Ovary (tissue), 9 donors: ENCODE measurements around the gene DNHD1. TPM values are rescaled to one million over a fixed set of nuclear protein-coding genes. Genes with fewer than 3 reads are reported as not detected.
A peak's percentile ranks its signal among the peaks of the same experiment; 100 is the strongest.

Experiments
- DNase-seq, 5 donors: peaks; one replicate each; pipeline ENCODE4 v3.0.0-alpha.2; 2019 to 2020
- H3K27ac ChIP-seq, 2 donors: fragments of 200-600 bp; one replicate each; pipeline versions ENCODE4 v1.5.1 to v1.8.0; 2019 to 2022
- H3K27me3 ChIP-seq: fragments of 200-600 bp; one replicate; pipeline ENCODE4 v1.8.0; 2022
- H3K36me3 ChIP-seq: fragments of 200-600 bp; sonication (generic); one replicate; pipeline ENCODE4 v1.5.1; 2019
- H3K4me1 ChIP-seq: one replicate; pipeline ENCODE4 v1.8.1; 2013; ENCODE audit warnings: mild to moderate bottlenecking, moderate library complexity; ENCODE audit not compliant: insufficient read depth
- H3K4me3 ChIP-seq: fragments of 200-600 bp; sonication (generic); one replicate; pipeline ENCODE4 v1.5.1; 2017
- H3K9me3 ChIP-seq, 2 donors: fragments of 200-600 bp in 1 of 2; sonication (generic) in 1 of 2; one replicate each; pipeline versions ENCODE4 v1.5.1 to v1.8.1; 2013 to 2019; ENCODE audit warnings: mild to moderate bottlenecking in 1 of 2, moderate library complexity in 1 of 2
- CTCF ChIP-seq, 3 donors: fragments of 450-650 bp in 2 of 3; fragments of 200-600 bp in 1 of 3; IDR thresholded peaks; one replicate each; pipeline versions ENCODE4 v1.5.1 to v1.8.0; 2016 to 2022; ENCODE audit warnings: antibody characterized with exemption in 3 of 3, mild to moderate bottlenecking in 1 of 3
- EP300 ChIP-seq: sonication (generic); formaldehyde crosslinking; IDR thresholded peaks from one replicate; pipeline ENCODE4 v1.6.1; 2017; ENCODE audit warnings: antibody characterized with exemption
- POLR2A ChIP-seq: fragments of 450-650 bp; IDR thresholded peaks from one replicate; pipeline ENCODE4 v1.6.1; 2017; ENCODE audit warnings: antibody characterized with exemption, mild to moderate bottlenecking, moderate library complexity
- WGBS, 3 donors: extraction: QIAGEN DNeasy Blood & Tissue Kit in 1 of 3; methylation state at CpG; one replicate each; pipeline versions ENCODE4 v1.1.5 to v1.1.7; 2013 to 2017; 5-methylcytosine and 5-hydroxymethylcytosine counted together
- intact Hi-C, 4 donors: fragments of 100-400 bp; cut with DNase I; formaldehyde crosslinking; loops; one replicate each; pipeline versions ENCODE4 v1.11.0 to v1.15.1; 2022 to 2023
- polyA plus RNA-seq, 2 donors: library from polyadenylated mRNA; stranded (reverse); fragments of 200-250 nt in 1 of 2; fragments of 350-450 nt in 1 of 2; fragmentation: Illumina TruSeq in 1 of 2; extraction: RNeasy Lipid Tissue Mini Kit (QIAGEN cat#74804) in 1 of 2; gene quantifications; one replicate each; pipeline ENCODE4 v1.2.3, GENCODE V29; 2013 to 2014
- total RNA-seq, 7 donors: library from RNA; depleted of rRNA in 2 of 7; stranded (reverse); fragments of >200 nt in 2 of 7; fragmentation: NEBNext Ultra II Directional in 3 of 7; extraction: Animal tissue kit (Norgen Biotek cat#: 25700) in 3 of 7; gene quantifications; one replicate each; pipeline versions ENCODE4 v1.1.0 to v1.2.4, GENCODE V29; 2016 to 2023
- donor health status: DM: no; HTN: no; CAD: no; lungs with moderate emphysema.
- donor health status: DM: no; HTN: no; CAD: no.
- donor health status: Bipolar disorder and iron deficiency.
- donor health status: DM: yes; HTN: yes; CAD: no.
- donor health status: DM: no; HTN: no; CAD: no.
- donor health status: DM: yes; HTN: yes; CAD: no.

Gene DNHD1
- total and polyA plus RNA-seq, 9 donors, result 4.0 to 27.6 (median 9.2) TPM

GRCh38 chr11:6611963-6612212, 114.8 kb downstream of the DNHD1 start:
- no peaks in the 10 kb centered on the region for H3K27me3 ChIP-seq
- WGBS, 3 donors, result 0 to 2% (median 1%) methylated on average over 34 to 36 of the region's 36 CpGs
- intact Hi-C loops, result no loop called here
- H3K4me3 ChIP-seq, result peak overlapping the region; percentile 86
- no peak for DNase-seq
- no peaks in the 10 kb centered on the region for H3K9me3 ChIP-seq
- peak overlapping the region; percentile 83 to 98 for H3K27ac ChIP-seq
- peaks cover 3% of the 10 kb centered on the region for H3K4me1 ChIP-seq
- TF ChIP-seq POLR2A (no peak), EP300 (no peak), CTCF (IDR thresholded peaks at IDR 0.05) (no peak)
- H3K36me3 ChIP-seq, result no peaks in the 10 kb centered on the region

- TF ChIP-seq CTCF (IDR thresholded peaks at IDR 0.05) (peak in 1 of 3 donors; percentile 30), POLR2A (peak; percentile 98), EP300 (peak; percentile 3)
- no peaks in the 10 kb centered on the region for H3K9me3 ChIP-seq
- DNase-seq, result peak; percentile 97 to 98 (median 97)
- H3K4me1 ChIP-seq, result peaks cover 2% of the 10 kb centered on the region
- intact Hi-C loops, result no loop called here
- H3K27ac ChIP-seq, result peak within 1 kb of the TSS; percentile 83 to 98
- WGBS, 3 donors, result 0% methylated on average over 50 to 51 of the region's 51 CpGs
- H3K27me3 ChIP-seq, result no peaks in the 10 kb centered on the region
- H3K36me3 ChIP-seq, result no peaks in the 10 kb centered on the region
- H3K4me3 ChIP-seq, result peak within 1 kb of the TSS; percentile 86
Observed at GRCh38 chr11:6612213-6613041, 115.3 kb downstream of the DNHD1 start, which contains the start of gene TAF10. TAF10 (minus strand) TSS chr11:6612216; CDS start chr11:6612189, 27 bp downstream.

- no peaks in the 10 kb centered on the region for H3K36me3 ChIP-seq
- H3K4me3 ChIP-seq, result no peak overlapping the region
- intact Hi-C loops, result no loop called here
- no peaks in the 10 kb centered on the region for H3K27me3 ChIP-seq
- TF ChIP-seq CTCF (IDR thresholded peaks at IDR 0.05) (no peak), POLR2A (no peak)
- H3K9me3 ChIP-seq, result no peaks in the 10 kb centered on the region
- DNase-seq, result no peak
- WGBS, 3 donors, result 86 to 92% (median 89%) methylated on average over 3 of the region's 3 CpGs
- peak overlapping the region in 1 of 2 donors; percentile 83 for H3K27ac ChIP-seq
- H3K4me1 ChIP-seq, result peaks cover 6% of the 10 kb centered on the region
Observed at GRCh38 chr11:6613496-6613895, 116.4 kb downstream of the DNHD1 start.

GRCh38 chr11:6614446-6614845, 117.4 kb downstream of the DNHD1 start:
- Histone ChIP-seq H3K27ac (no peak overlapping the region), H3K4me1 (peaks cover 6% of the 10 kb centered on the region), H3K4me3 (no peak overlapping the region), H3K36me3 (no peaks in the 10 kb centered on the region), H3K27me3 (no peaks in the 10 kb centered on the region), H3K9me3 (no peaks in the 10 kb centered on the region)
- intact Hi-C loops, result no loop called here
- 93 to 96% (median 93%) methylated on average over 2 of the region's 2 CpGs for WGBS, 3 donors
- DNase-seq, result no peak
- TF ChIP-seq POLR2A, result no peak

GRCh38 chr11:6615046-6615445, 118.0 kb downstream of the DNHD1 start:
- Histone ChIP-seq H3K9me3 (no peaks in the 10 kb centered on the region), H3K36me3 (no peaks in the 10 kb centered on the region), H3K4me1 (peaks cover 6% of the 10 kb centered on the region), H3K27ac (no peak overlapping the region), H3K27me3 (no peaks in the 10 kb centered on the region), H3K4me3 (no peak overlapping the region)
- WGBS, 3 donors, result 90 to 98% (median 91%) methylated on average over 5 of the region's 5 CpGs
- TF ChIP-seq EP300 (no peak), POLR2A (no peak)
- intact Hi-C loops, result loop anchor here in 1 of 4 donors (5.0 kb wide), 1 partner anchor 133 kb away; the partner anchor contains the start of genes ARFIP2 and TIMM10B
- DNase-seq, result no peak
